A549 treated with GW870086 at 1 μM for 4 hours (cell line): Measurements from ENCODE around the gene GRIN3B. TPM values are rescaled to one million over a fixed set of nuclear protein-coding genes. Genes with fewer than 3 reads are reported as not detected.

Experiments
- total RNA-seq: library from RNA; stranded (reverse); fragments of 200-300 nt; extraction: Qiagen RNA extraction; gene quantifications from 5 replicates; pipeline ENCODE4 v1.2.3, GENCODE V29; 2022; ENCODE audit warnings: low read depth

GRIN3B gene, protein sequence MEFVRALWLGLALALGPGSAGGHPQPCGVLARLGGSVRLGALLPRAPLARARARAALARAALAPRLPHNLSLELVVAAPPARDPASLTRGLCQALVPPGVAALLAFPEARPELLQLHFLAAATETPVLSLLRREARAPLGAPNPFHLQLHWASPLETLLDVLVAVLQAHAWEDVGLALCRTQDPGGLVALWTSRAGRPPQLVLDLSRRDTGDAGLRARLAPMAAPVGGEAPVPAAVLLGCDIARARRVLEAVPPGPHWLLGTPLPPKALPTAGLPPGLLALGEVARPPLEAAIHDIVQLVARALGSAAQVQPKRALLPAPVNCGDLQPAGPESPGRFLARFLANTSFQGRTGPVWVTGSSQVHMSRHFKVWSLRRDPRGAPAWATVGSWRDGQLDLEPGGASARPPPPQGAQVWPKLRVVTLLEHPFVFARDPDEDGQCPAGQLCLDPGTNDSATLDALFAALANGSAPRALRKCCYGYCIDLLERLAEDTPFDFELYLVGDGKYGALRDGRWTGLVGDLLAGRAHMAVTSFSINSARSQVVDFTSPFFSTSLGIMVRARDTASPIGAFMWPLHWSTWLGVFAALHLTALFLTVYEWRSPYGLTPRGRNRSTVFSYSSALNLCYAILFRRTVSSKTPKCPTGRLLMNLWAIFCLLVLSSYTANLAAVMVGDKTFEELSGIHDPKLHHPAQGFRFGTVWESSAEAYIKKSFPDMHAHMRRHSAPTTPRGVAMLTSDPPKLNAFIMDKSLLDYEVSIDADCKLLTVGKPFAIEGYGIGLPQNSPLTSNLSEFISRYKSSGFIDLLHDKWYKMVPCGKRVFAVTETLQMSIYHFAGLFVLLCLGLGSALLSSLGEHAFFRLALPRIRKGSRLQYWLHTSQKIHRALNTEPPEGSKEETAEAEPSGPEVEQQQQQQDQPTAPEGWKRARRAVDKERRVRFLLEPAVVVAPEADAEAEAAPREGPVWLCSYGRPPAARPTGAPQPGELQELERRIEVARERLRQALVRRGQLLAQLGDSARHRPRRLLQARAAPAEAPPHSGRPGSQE
- total RNA-seq, result 1.8 to 3.2 TPM (median 2.6 TPM) in 5 replicates

DNA sequence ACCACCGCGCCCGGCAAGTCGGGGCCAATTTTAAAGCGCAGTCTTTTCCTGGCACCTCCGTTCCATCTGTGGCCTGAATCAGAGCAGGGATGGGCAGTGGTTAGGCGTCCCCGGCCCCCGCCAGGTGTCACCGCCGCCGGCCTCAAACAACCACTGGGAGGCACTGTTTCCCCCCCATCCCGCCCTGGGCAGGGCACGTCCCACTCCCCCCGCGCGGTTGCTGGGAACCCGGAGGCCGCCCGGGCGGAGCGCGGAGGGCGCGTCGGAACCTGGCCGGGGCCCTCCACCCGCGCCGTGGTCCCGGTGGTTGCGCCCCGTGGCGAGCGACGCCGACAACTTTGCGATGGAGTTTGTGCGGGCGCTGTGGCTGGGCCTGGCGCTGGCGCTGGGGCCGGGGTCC, at the start of gene GRIN3B:
TSS of gene GRIN3B (plus strand) at position 325 of the 400 bp plus-strand sequence. CDS start at position 344, 19 bp downstream.

GRCh38 chr19:984165-984967, 15.9 kb upstream of the GRIN3B start, which contains the start of gene WDR18:
WDR18 (plus strand) TSS chr19:984345; CDS start chr19:984354, 9 bp downstream.

DNA sequence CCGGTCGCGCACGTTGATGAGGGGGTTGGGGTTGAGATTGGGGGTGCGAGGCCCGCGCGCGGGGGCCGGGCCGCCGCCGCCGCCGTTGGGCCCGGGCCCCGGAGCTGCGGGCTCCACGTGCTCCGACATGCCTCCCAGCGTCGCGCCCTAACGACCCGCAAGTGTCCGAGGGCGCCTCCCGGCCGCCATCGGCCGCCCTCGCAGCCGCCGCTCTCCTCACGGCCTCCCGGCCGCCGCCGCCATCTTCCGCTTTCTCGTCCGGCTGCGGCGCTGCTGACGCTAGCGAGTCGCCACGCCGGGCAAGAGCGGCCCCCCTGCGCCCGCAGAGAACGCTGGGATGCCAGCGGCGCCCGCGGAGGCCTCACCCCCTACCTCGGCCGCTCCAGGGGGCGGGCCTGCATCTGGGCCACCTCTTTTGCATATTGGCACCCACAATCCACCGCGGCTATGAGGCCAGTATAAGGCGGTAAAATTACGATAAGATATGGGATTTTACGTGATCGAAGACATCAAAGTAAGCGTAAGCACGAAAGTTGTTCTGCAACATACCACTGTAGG, 20.7 kb downstream of the GRIN3B start, which contains the start of gene TMEM259:
TSS of gene TMEM259 (minus strand) at position 256 of the 558 bp plus-strand sequence. CDS start at position 129, 127 bp downstream.

DNA sequence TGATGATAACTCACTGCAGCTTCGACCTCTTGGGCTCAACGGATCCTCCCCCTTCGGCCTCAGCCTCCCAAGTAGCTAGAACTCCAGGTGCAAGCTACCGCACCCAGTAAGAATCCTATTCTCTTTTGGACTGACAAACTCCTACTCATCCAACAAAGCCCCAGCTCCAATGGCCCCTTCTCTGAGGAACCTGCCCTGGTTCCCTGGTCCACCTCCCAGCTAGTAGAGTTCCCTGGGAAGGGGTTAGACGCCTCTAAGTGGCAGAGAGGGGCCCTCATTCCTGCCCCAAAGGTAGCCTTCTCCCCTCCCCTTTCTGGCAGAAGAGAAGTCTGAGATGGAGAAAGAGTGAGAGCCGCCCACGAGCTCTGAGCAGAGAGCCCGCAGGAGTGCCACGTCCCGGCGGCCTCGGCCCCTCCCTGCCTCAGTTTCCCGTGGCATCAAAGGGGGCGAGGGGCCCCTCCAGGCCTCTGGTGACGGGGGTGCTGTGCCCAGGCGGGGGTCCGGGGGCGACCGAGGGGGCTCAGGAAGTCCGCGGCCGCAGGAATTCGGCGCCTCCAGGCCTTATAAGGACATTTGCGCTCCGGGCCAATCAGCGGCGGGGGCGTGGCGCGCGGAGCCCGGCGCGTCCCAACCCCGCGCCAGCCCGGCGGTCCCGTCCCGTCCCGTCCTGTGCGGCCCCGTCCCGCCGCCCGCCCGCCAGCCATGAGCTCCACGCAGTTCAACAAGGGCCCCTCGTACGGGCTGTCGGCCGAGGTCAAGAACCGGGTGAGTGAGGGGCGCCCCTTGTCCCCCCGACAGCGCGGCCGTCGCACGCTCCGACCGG, 26.0 kb downstream of the GRIN3B start, which contains the start of gene CNN2:
TSS of gene CNN2 (plus strand) at position 649 of the 823 bp plus-strand sequence. CDS start at position 703, 54 bp downstream.

GRCh38 chr19:1039646-1040475, 39.6 kb downstream of the GRIN3B start, which contains the start of gene ABCA7:
ABCA7 (plus strand) TSS chr19:1040107; CDS start chr19:1041362, 1,255 bp downstream.

Other genes with a start within 250 kb of the GRIN3B start
- gene MISP, start 249.3 kb upstream of the GRIN3B start, total RNA-seq, result 67.0 to 86.8 TPM (median 81.7 TPM) in 5 replicates
- 206 to 217 TPM (median 211 TPM) in 5 replicates for gene PTBP1, start 203.0 kb upstream of the GRIN3B start, total RNA-seq
- 2.3 to 5.5 TPM (median 4.8 TPM) in 5 replicates for gene PLPPR3, start 178.5 kb upstream of the GRIN3B start, total RNA-seq
- 0.15 to 0.41 TPM (median 0.35 TPM) in 4 of 5 replicates, not detected in the other for gene AZU1, start 172.6 kb upstream of the GRIN3B start, total RNA-seq
- gene PRTN3, start 159.4 kb upstream of the GRIN3B start, total RNA-seq, result 0.47 to 0.77 TPM (median 0.60 TPM) in 5 replicates
- 0.16 to 0.30 TPM (median 0.29 TPM) in 3 of 5 replicates, not detected in the others for gene ELANE, start 148.1 kb upstream of the GRIN3B start, total RNA-seq
- gene CFD, start 140.8 kb upstream of the GRIN3B start, total RNA-seq, result 11.2 to 22.1 TPM (median 21.4 TPM) in 5 replicates
- 14.8 to 22.3 TPM (median 21.5 TPM) in 5 replicates for gene MED16, start 107.2 kb upstream of the GRIN3B start, total RNA-seq
- gene RNU6-9, start 106.9 kb upstream of the GRIN3B start, total RNA-seq, result not detected in 5 replicates
- gene R3HDM4, start 87.2 kb upstream of the GRIN3B start, total RNA-seq, result 28.8 to 49.8 TPM (median 38.1 TPM) in 5 replicates
- 0.18 to 0.67 TPM (median 0.39 TPM) in 5 replicates for gene KISS1R, start 83.1 kb upstream of the GRIN3B start, total RNA-seq
- 3.3 to 7.1 TPM (median 5.4 TPM) in 5 replicates for gene ARID3A, start 74.4 kb upstream of the GRIN3B start, total RNA-seq
- gene WDR18, start 16.1 kb upstream of the GRIN3B start, total RNA-seq, result 46.9 to 74.3 TPM (median 68.3 TPM) in 5 replicates
- gene TMEM259, start 20.7 kb downstream of the GRIN3B start, total RNA-seq, result 84.8 to 128 TPM (median 125 TPM) in 5 replicates
- gene RNU6-2, start 21.1 kb downstream of the GRIN3B start, total RNA-seq, result not detected in 5 replicates
- 77.5 to 88.2 TPM (median 83.4 TPM) in 5 replicates for gene CNN2, start 26.2 kb downstream of the GRIN3B start, total RNA-seq
- gene ABCA7, start 39.7 kb downstream of the GRIN3B start, total RNA-seq, result 14.9 to 17.5 TPM (median 16.8 TPM) in 5 replicates
- 2.8 to 4.7 TPM (median 4.4 TPM) in 5 replicates for gene ARHGAP45, start 66.7 kb downstream of the GRIN3B start, total RNA-seq
- gene POLR2E, start 95.0 kb downstream of the GRIN3B start, total RNA-seq, result 180 to 261 TPM (median 238 TPM) in 5 replicates
- 452 to 503 TPM (median 489 TPM) in 5 replicates for gene GPX4, start 103.6 kb downstream of the GRIN3B start, total RNA-seq
- 25.0 to 38.4 TPM (median 37.0 TPM) in 5 replicates for gene SBNO2, start 173.8 kb downstream of the GRIN3B start, total RNA-seq
- 30.8 to 36.4 TPM (median 36.1 TPM) in 5 replicates for gene STK11, start 205.4 kb downstream of the GRIN3B start, total RNA-seq
- gene CBARP, start 237.6 kb downstream of the GRIN3B start, total RNA-seq, result 2.2 to 4.3 TPM (median 4.1 TPM) in 5 replicates
- gene ATP5F1D, start 241.3 kb downstream of the GRIN3B start, total RNA-seq, result 99.5 to 201 TPM (median 159 TPM) in 5 replicates
- 42.4 to 55.4 TPM (median 51.8 TPM) in 5 replicates for gene MIDN, start 248.2 kb downstream of the GRIN3B start, total RNA-seq